ENCODE results near the gene ANKRD60.

ANKRD60 gene

GRCh38 chr20:58222446-58222845 is 6.0 kb downstream of the ANKRD60 start:
- DNase-seq, result no peak

- no peak for DNase-seq
Observed at GRCh38 chr20:58219342-58219700, 9.1 kb downstream of the ANKRD60 start.

GRCh38 chr20:58218665-58219341 is 9.7 kb downstream of the ANKRD60 start:
- DNase-seq, result no peak

- no peak for DNase-seq
Observed at GRCh38 chr20:58216334-58216733, 12.1 kb downstream of the ANKRD60 start.

- no peak for DNase-seq
Observed at GRCh38 chr20:58215116-58215515, 13.3 kb downstream of the ANKRD60 start.

- no peak for DNase-seq
Observed at GRCh38 chr20:58214310-58214709, 14.1 kb downstream of the ANKRD60 start.

- no peak for DNase-seq
Observed at GRCh38 chr20:58213716-58214115, 14.7 kb downstream of the ANKRD60 start.

GRCh38 chr20:58213121-58213520 is 15.3 kb downstream of the ANKRD60 start:
- no peak for DNase-seq

- DNase-seq, result no peak
Observed at GRCh38 chr20:58212636-58213035, 15.8 kb downstream of the ANKRD60 start.

- DNase-seq, result no peak
Observed at GRCh38 chr20:58210398-58210747, 18.1 kb downstream of the ANKRD60 start.

- DNase-seq, result peak; percentile 73
Observed at GRCh38 chr20:58209652-58210397, 18.6 kb downstream of the ANKRD60 start.

- DNase-seq, result no peak
Observed at GRCh38 chr20:58208944-58209343, 19.5 kb downstream of the ANKRD60 start.

- DNase-seq, result no peak
Observed at GRCh38 chr20:58205850-58206249, 22.6 kb downstream of the ANKRD60 start.

- DNase-seq, result no peak
Observed at GRCh38 chr20:58202044-58202443, 26.4 kb downstream of the ANKRD60 start.

- no peak for DNase-seq
Observed at GRCh38 chr20:58201616-58202015, 26.8 kb downstream of the ANKRD60 start.

GRCh38 chr20:58199469-58199868 is 29.0 kb downstream of the ANKRD60 start:
- no peak for DNase-seq

- no peak for DNase-seq
Observed at GRCh38 chr20:58198901-58199355, 29.5 kb downstream of the ANKRD60 start.

- DNase-seq, result no peak
Observed at GRCh38 chr20:58198384-58198783, 30.1 kb downstream of the ANKRD60 start.

GRCh38 chr20:58197185-58197469 is 31.3 kb downstream of the ANKRD60 start:
- no peak for DNase-seq

- no peak for DNase-seq
Observed at GRCh38 chr20:58196402-58197184, 31.9 kb downstream of the ANKRD60 start.

GRCh38 chr20:58195047-58195446 is 33.4 kb downstream of the ANKRD60 start:
- no peak for DNase-seq

- DNase-seq, result no peak
Observed at GRCh38 chr20:58194175-58194791, 34.2 kb downstream of the ANKRD60 start.

GRCh38 chr20:58192567-58192966 is 35.9 kb downstream of the ANKRD60 start:
- DNase-seq, result no peak

GRCh38 chr20:58192065-58192464 is 36.4 kb downstream of the ANKRD60 start:
- no peak for DNase-seq
